Motor neuron (in vitro differentiated cells): ENCODE data around the gene SLC26A9. TPM values are rescaled to one million over a fixed set of nuclear protein-coding genes. Genes with fewer than 3 reads are reported as not detected.

Experiments used
- ATAC-seq, 8 experiments: fragments of 200-7000 bp; cut with Tn5 transposase; replicated peaks in 6 of 8; 2 replicates each; pipeline ENCODE4 v1.8.0; 2021; ENCODE audit warnings: mild to moderate bottlenecking in 8 of 8, moderate library complexity in 8 of 8
- H3K27ac ChIP-seq, 2 donors: fragments of 250-450 bp; sonication (Bioruptor Pico); 2 replicates each; pipeline ENCODE4 v1.9.0; 2021; ENCODE audit warnings: antibody characterized with exemption in 2 of 2, mild to moderate bottlenecking in 2 of 2, moderate library complexity in 1 of 2
- H3K4me1 ChIP-seq, 2 donors: fragments of 250-450 bp; sonication (Bioruptor Pico); replicated peaks in 1 of 2; 2 replicates each; pipeline ENCODE4 v1.6.1; 2021; ENCODE audit warnings: antibody characterized with exemption in 2 of 2, mild to moderate bottlenecking in 2 of 2, moderate library complexity in 1 of 2
- H3K4me3 ChIP-seq, 5 donors: fragments of 250-450 bp; sonication (Bioruptor Pico); 2 replicates each; pipeline ENCODE4 v1.9.0; 2021; ENCODE audit warnings: antibody characterized with exemption in 5 of 5, mild to moderate bottlenecking in 5 of 5, moderate library complexity in 4 of 5
- WGBS, 10 experiments: fragments of 450-650 bp; shearing (Covaris generic); methylation state at CpG; one replicate each; pipeline ENCODE4 v1.0.0; 2022; 5-methylcytosine and 5-hydroxymethylcytosine counted together
- in situ Hi-C, 9 experiments: fragments of 400-800 bp; cut with MboI; loops; one replicate each; pipeline ENCODE4 v1.15.0; 2021; ENCODE audit warnings: low sequenced_read_pairs in 9 of 9, low pct_unique_long_range_greater_than_20kb in 2 of 9; ENCODE audit not compliant: unreplicated experiment in 9 of 9
- total RNA-seq, 8 experiments: library from RNA; unstranded; fragments of 300-600 nt; gene quantifications; 2 replicates each; pipeline versions ENCODE4 v1.2.3 to v1.2.4, GENCODE V29; 2022

Gene SLC26A9
- total RNA-seq, 8 experiments from 2014 or later, result 0.05 to 2.0 (median 0.33) TPM; not detected in 2

DNA sequence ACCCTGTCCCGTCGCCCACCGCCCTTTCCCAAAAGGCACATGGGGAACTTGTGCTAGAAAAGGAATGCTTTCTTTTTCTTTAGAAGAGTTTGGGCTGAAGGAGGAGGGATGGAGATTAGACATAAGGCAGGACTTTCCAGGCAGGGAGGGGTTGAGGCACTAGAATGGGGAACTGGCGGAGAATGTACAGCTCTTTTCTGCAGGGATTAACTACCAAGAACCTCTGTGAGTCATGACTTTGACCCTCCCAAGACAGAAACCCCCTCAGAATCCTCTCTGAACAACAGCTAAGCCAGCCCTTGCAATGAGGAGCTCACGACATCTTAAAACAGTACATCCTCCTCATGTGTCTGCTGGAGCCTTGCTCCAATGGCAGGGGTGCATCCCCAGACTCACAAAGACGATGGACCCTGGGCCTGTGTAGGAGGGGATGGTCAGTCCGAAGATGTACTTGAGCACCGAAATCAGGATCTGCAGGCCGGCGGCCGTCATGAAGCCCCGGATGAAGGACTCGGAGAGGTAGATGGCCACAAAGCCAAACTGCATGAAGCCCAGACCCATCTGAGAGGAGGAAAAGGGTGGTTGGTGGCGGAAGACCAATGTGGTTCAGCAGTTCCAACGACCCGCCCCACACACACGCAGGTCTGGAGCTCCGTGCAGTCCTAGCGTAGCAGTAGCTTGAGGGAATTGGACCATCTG is 13.6 kb downstream of the SLC26A9 start:
- ATAC-seq, result no peak
- in situ Hi-C loops, result no loop called here
- H3K27ac ChIP-seq, result no peak overlapping the region
- WGBS, 10 experiments, result 50 to 100% (median 97%) methylated on average over 1 to 18 of the region's 19 CpGs; no CpG with 5 or more reads in 2 of the 10 experiments
- H3K4me1 ChIP-seq, result peaks cover 13 to 18% of the 10 kb centered on the region in 2 donors
- H3K4me3 ChIP-seq, result no peak overlapping the region

DNA sequence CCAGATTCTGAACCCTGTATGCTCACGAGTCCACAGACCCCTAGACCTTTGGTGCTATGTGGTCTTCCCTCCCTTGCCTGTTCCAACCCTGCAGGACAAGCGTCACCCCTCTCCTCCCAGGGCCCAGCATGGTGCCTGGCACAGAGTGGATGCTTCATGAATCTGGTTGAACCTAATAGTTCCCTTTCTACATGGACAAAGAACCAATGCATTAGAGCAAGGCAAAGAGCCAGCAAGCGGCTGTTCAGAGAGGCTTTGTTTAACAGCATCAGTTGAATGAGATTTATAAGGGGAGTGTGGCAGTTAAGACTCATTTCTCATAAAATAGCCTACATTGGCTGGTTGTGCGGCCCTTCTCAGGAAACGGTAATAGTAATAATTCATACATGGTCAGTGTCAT is 14.9 kb downstream of the SLC26A9 start:
- no peak overlapping the region for H3K27ac ChIP-seq
- peaks cover 5 to 12% of the 10 kb centered on the region in 2 donors for H3K4me1 ChIP-seq
- in situ Hi-C loops, result no loop called here

DNA sequence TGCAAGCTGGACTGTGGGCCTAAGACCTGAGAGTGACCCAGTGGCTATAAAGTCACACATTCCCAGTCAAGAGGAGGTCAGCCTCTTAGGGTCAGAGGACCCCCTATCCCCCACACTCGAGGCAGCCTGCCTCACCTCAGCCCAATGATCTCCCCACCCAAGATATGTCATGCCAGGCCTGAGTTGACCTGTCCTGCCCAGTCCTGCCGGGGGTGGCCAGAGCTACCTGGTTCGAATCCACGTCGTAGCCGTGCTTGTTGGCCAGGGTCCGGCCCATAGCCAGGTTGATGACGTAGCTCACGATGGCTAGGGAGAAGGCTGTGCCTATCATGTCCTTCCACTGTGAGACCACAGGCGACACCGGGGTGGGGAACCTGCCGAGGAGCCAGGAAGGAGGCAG is 15.6 kb downstream of the SLC26A9 start:
- Histone ChIP-seq H3K4me1 (peaks cover 0 to 7% of the 10 kb centered on the region in 2 donors), H3K4me3 (no peak overlapping the region), H3K27ac (no peak overlapping the region)
- WGBS, 10 experiments, result 83% methylated on average over 9 of the region's 12 CpGs; no CpG with 5 or more reads in 9 of the 10 experiments
- ATAC-seq, result no peak
- in situ Hi-C loops, result no loop called here

More for the DNA sequence above, 14.9 kb downstream of the SLC26A9 start:
- WGBS, 10 experiments, result 60 to 93% (median 81%) methylated on average over 1 to 5 of the region's 5 CpGs; no CpG with 5 or more reads in 4 of the 10 experiments
- no peak overlapping the region for H3K4me3 ChIP-seq
- peak in 4 of 8 experiments; percentile 28 to 78 (median 43) for ATAC-seq

DNA sequence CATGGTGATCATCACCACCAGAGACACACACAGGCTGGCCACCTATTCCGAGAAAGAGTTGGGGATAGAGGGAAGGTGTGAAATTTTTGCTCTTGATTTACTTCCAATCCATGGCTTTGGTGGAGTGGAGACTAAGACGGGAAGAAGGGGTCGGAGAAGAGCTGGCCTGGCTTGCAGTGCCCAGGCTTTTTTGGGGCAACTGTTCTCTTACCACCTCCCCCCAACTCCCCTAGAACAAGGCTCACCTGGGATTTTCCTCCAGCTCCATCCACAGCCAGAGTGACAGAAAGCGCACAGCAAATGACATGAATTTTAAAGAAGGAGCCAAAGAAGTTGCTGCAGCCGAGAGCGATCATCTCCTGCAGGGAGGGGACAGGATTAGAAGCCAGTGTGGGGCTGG is 16.0 kb downstream of the SLC26A9 start:
- peaks cover 0 to 7% of the 10 kb centered on the region in 2 donors for H3K4me1 ChIP-seq
- 40 to 100% (median 92%) methylated on average over 1 to 5 of the region's 6 CpGs; no CpG with 5 or more reads in 5 of the 10 experiments for WGBS, 10 experiments
- ATAC-seq, result no peak
- in situ Hi-C loops, result no loop called here
- no peak overlapping the region for H3K4me3 ChIP-seq
- no peak overlapping the region for H3K27ac ChIP-seq

DNA sequence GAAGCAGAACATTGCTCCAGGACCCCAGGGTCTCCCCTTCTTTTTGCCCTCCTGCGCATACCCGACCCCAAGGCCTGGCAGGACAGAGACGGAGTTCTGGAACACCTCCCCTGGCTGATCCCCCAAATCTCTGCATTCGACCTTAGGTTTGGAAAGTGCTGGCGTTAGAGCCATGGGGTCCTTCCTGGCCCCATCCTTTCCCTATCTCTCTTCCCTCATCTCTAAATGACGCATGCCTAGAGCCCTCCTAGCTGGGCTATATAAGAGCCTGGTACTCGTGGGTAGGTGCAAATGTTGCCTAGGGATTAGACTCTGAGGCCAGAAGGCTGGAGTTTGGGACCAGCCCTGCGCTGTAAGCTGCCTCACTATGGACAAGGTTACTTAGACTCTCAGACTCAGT is 16.6 kb downstream of the SLC26A9 start:
- no peak for ATAC-seq
- H3K4me1 ChIP-seq, result peaks cover 0 to 7% of the 10 kb centered on the region in 2 donors
- WGBS, 10 experiments, result 20 to 87% (median 74%) methylated on average over 1 to 8 of the region's 8 CpGs; no CpG with 5 or more reads in 2 of the 10 experiments
- in situ Hi-C loops, result no loop called here
- H3K27ac ChIP-seq, result no peak overlapping the region
- no peak overlapping the region for H3K4me3 ChIP-seq

DNA sequence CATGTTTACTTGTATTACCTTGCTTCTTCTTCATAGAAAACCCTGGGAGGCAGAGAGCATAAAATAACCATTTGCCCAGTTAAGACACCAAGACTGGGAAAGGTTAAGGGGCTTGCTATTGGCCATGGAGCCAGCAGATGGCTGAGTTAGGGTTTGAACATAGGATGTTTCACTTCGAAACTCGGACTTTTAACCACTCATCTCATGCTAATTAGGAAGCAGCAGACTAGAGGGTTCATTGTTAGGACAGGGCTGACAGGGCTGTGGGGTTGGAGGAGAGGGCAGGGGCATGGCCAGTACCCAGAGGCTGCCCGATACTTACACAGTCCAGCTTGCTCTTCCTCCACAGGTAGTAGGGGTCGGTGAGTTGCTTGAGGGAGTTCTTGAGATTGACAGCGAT is 17.0 kb downstream of the SLC26A9 start:
- peaks cover 0 to 7% of the 10 kb centered on the region in 2 donors for H3K4me1 ChIP-seq
- WGBS, 10 experiments, result 58 to 95% (median 79%) methylated on average over 3 to 4 of the region's 5 CpGs; no CpG with 5 or more reads in 5 of the 10 experiments
- in situ Hi-C loops, result no loop called here

DNA sequence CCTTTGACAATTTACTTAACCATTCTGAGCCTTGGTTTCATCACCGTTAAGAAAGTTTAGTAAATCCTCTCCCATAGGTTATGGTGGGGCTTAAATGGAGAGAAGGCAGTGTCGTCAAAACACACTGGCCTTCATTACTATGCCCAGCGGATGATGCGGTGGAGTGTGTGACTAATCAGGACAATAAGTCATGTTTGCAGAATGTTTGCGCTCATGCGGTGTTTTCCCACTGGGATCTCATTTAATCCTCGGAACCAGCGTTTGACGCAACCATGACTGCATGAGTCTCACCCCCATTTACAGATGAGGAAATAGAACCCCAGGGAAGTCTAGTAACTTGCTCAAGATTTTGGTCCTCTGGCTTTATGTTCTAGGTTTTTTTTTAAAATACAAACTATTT is 17.5 kb downstream of the SLC26A9 start:
- ATAC-seq, result peak; percentile 26 to 97 (median 80)

More for the DNA sequence above, 17.0 kb downstream of the SLC26A9 start:
- Histone ChIP-seq H3K27ac (no peak overlapping the region), H3K4me3 (no peak overlapping the region)
- no peak for ATAC-seq

DNA sequence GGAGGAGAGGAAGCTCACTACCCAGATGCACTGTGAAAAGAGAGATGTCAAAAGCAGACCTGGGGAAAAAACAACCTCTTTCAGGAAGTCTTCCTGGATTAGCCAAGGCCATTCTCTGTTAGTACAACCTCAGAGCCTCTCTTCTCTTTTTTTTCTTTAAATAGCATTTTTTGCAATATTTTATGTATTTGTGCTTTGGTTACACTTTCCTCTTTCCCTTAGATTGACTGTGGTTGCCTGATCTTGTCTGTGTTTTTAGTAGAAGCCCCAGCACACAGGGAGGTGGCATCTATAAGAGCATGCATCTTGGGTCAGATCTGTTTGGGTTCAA is 18.8 kb downstream of the SLC26A9 start:
- H3K4me1 ChIP-seq, result peaks cover 0 to 7% of the 10 kb centered on the region in 2 donors
- no peak for ATAC-seq
- in situ Hi-C loops, result loop anchor here in 1 of 9 experiments (25.0 kb wide), 1 partner anchor 188 kb away; the partner anchor contains the start of gene AVPR1B
- no peak overlapping the region for H3K4me3 ChIP-seq
- no peak overlapping the region for H3K27ac ChIP-seq

More for the DNA sequence above, 17.5 kb downstream of the SLC26A9 start:
- WGBS, 10 experiments, result 0 to 73% (median 56%) methylated on average over 1 to 9 of the region's 9 CpGs; no CpG with 5 or more reads in 1 of the 10 experiments
- in situ Hi-C loops, result no loop called here
- H3K4me1 ChIP-seq, result peaks cover 0 to 7% of the 10 kb centered on the region in 2 donors
- no peak overlapping the region for H3K4me3 ChIP-seq
- no peak overlapping the region for H3K27ac ChIP-seq

DNA sequence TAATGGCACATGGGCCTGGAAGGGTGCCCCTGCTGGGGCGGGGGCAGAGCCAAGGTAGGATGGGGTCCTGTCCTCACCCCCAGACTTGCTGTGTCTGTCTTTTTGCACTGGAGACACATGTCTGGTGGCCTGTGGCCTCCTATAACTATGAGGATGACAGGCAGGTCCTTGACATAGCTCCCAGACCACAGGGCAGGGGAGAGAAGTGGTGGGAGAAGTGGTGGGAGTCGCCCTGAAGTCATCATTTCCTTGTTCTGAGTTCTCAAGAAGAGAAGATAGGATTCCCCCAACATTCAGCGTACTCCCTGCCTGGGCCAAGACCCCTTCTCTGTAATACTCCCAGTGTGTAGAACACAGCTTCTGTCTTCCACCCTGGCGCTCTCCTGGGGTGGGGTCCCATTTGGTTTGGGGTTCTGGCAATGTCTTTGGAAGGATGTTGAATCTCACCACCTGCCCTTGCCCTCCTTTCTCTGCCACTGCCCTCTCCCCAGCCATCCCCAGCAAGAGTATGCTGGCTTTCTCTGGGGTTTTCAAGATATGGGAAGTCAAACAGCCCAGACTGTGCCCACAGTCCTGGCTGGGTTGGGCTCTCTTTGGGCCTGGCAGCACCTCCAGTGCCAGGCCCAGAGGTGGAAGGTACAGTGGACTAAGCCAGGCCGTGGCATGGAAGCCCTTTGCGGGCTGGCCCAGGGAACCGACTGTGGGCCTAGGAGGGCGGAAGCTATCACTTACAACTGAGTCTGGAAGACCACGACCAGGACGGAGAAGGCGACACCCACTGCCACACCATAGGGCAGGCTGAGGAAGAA is 19.4 kb downstream of the SLC26A9 start:
- Histone ChIP-seq H3K27ac (no peak overlapping the region), H3K4me1 (peaks cover 0 to 11% of the 10 kb centered on the region in 2 donors), H3K4me3 (no peak overlapping the region)
- in situ Hi-C loops, result loop anchor here in 1 of 9 experiments (25.0 kb wide), 1 partner anchor 188 kb away; the partner anchor contains the start of gene AVPR1B
- ATAC-seq, result no peak
- 0 to 100% (median 88%) methylated on average over 1 to 9 of the region's 11 CpGs; no CpG with 5 or more reads in 3 of the 10 experiments for WGBS, 10 experiments

DNA sequence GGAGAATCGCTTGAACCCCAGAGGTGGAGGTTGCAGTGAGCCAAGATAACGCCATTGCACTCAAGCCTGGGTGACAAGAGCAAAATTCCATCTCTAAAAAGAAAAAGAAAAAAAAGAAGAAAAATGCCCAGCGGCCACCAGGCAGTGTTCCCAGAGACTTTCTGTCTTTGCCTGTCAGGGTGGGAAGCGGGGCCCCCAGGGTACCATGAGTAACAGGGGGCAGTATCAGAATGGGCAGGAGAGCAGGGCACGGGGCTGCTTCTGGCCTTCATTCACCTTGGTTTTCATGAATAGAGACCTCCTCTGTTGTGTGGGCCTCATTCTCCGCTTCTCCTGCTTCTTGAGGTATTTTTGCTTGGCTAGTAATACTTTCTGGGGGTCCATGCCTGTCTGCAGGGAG is 20.4 kb downstream of the SLC26A9 start:
- H3K4me3 ChIP-seq, result no peak overlapping the region
- WGBS, 10 experiments, result 60 to 100% (median 81%) methylated on average over 1 to 6 of the region's 6 CpGs; no CpG with 5 or more reads in 1 of the 10 experiments
- no peak overlapping the region for H3K27ac ChIP-seq
- peaks cover 0 to 4% of the 10 kb centered on the region in 2 donors for H3K4me1 ChIP-seq
- no peak for ATAC-seq
- in situ Hi-C loops, result loop anchor here in 1 of 9 experiments (25.0 kb wide), 1 partner anchor 189 kb away; the partner anchor contains the start of gene AVPR1B

DNA sequence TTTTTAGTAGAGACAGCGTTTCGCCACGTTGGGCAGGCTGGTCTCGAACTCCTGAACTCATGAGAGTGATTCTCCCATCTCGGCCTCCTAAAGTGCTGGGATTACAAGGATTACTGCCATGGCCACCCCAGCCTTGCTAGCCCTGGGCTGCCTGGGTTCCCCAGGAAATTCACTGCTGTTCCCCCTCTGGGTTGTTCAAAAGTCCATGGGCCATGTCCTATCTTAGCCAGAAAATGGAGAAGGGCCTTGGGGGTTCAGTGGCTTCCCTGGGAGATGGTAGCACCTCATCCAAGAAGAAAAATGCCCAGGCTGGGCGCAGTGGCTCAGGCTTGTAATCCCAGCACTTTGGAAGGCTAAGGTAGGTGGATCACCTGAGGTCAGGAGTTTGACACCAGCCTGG is 20.9 kb downstream of the SLC26A9 start:
- in situ Hi-C loops, result loop anchor here in 1 of 9 experiments (25.0 kb wide), 1 partner anchor 190 kb away; the partner anchor contains the start of gene AVPR1B
- Histone ChIP-seq H3K27ac (no peak overlapping the region), H3K4me1 (peaks cover 0 to 4% of the 10 kb centered on the region in 2 donors), H3K4me3 (no peak overlapping the region)
- ATAC-seq, result no peak
- WGBS, 10 experiments, result 79 to 100% (median 93%) methylated on average over 1 to 6 of the region's 6 CpGs; no CpG with 5 or more reads in 6 of the 10 experiments

DNA sequence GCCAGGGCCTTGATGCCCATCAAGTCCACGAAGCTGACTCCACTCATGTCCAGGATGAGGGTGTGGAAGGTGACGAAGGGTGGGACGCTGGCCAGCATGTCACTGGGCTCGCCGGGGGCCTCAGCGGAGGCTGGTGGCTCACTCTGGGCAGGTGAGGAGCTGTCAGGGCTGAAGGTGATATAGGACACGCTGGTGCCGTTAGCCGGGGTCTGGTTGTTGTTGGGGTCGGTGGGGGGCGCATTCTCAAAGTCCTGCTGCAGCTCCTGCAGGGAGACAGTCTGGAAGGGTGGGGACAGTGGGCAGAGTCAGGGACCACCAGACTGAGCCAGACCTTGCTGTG is 21.7 kb downstream of the SLC26A9 start:
- 60 to 97% (median 93%) methylated on average over 1 to 5 of the region's 11 CpGs; no CpG with 5 or more reads in 6 of the 10 experiments for WGBS, 10 experiments
- Histone ChIP-seq H3K4me1 (peaks cover 0 to 4% of the 10 kb centered on the region in 2 donors), H3K27ac (no peak overlapping the region), H3K4me3 (no peak overlapping the region)
- ATAC-seq, result no peak
- in situ Hi-C loops, result loop anchor here in 1 of 9 experiments (25.0 kb wide), 1 partner anchor 191 kb away; the partner anchor contains the start of gene AVPR1B
